Fibroblast of mammary gland (primary cell): ENCODE data around the gene SMYD3.

Experiments
- DNase-seq: peaks from one replicate; pipeline ENCODE4 v3.0.0-alpha.2; 2010; ENCODE audit warnings: low read depth
- H3K4me3 ChIP-seq: 2 replicates; pipeline ENCODE4 v1.5.1; 2011; ENCODE audit warnings: low read depth, mild to moderate bottlenecking, low read length, moderate library complexity; ENCODE audit not compliant: control insufficient read depth
- TF ChIP-seq, protein P1 (sequence below): conservative IDR thresholded peaks from 2 replicates; pipeline ENCODE4 v1.5.1; 2011; ENCODE audit warnings: low read depth, low read length, inconsistent platforms; ENCODE audit not compliant: control insufficient read depth, insufficient read depth

Gene SMYD3

DNA sequence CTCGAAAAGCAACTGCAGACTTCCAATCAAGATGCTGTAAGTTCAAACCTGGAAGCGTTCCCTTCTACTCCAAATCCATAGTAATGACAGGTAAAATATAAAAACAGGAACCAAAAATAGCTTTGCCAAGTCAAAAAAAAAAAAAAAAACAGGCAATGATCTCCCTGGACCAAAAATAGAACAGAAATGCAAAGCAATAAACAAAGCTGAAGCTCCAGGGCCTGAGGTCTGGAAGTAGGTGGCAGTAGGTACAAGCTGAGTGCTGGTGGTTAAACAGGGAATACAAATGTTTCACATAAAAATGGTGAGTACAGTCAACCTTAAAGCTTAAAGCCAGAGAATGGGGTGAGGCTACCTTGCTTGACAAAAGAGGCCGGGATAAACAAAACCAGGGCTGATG is 610.8 kb downstream of the SMYD3 start:
- no peak for DNase-seq

DNA sequence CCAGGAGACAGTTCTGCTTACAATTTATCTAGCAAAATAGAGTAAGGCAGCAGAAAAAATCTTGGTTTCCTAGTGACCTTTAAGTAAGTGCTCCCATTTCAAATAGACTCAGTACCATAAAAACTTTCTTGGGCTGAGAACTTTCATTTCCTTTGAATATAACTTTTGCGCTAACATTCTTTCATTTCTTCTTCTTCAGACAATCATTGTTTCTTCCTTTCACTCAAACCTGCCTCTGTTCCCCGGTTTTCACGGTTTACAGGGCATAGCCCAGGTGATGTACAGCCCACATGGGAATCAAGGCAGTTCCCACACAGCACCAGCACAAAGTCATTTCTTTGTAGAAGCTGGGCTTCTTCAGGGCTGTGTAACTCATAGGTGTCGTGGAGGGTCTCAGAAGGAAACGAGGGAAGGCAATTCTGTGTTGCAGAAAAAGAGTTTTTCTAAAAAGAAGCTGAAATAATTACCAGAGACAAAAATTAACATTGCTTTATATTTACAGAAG is 611.6 kb downstream of the SMYD3 start:
- H3K4me3 ChIP-seq, result no peak overlapping the region
- TF ChIP-seq, protein P1, sequence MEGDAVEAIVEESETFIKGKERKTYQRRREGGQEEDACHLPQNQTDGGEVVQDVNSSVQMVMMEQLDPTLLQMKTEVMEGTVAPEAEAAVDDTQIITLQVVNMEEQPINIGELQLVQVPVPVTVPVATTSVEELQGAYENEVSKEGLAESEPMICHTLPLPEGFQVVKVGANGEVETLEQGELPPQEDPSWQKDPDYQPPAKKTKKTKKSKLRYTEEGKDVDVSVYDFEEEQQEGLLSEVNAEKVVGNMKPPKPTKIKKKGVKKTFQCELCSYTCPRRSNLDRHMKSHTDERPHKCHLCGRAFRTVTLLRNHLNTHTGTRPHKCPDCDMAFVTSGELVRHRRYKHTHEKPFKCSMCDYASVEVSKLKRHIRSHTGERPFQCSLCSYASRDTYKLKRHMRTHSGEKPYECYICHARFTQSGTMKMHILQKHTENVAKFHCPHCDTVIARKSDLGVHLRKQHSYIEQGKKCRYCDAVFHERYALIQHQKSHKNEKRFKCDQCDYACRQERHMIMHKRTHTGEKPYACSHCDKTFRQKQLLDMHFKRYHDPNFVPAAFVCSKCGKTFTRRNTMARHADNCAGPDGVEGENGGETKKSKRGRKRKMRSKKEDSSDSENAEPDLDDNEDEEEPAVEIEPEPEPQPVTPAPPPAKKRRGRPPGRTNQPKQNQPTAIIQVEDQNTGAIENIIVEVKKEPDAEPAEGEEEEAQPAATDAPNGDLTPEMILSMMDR, result no peak
- no peak for DNase-seq

More for the DNA sequence above, 610.8 kb downstream of the SMYD3 start:
- H3K4me3 ChIP-seq, result no peak overlapping the region
- TF ChIP-seq, protein P1, result no peak

DNA sequence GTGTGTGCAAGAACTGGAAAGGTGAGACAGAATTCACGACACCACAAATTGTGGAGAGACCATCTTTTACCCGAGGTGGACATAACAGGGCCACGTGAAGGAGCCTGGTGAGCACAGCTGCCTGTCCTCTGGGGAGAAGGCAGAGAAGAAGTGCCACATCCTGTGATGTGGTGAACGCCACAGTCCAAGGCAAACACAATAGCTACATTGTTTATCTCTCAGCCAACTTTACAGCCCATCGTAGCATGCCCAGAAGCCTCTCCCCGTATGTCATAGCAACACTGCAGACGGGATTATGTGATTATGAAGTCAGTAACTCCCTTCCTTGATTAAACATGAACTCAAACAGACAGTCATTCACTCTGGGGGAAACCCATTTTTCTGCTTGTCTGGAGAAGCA is 612.2 kb downstream of the SMYD3 start:
- TF ChIP-seq, protein P1, result no peak
- no peak for DNase-seq
- H3K4me3 ChIP-seq, result no peak overlapping the region

DNA sequence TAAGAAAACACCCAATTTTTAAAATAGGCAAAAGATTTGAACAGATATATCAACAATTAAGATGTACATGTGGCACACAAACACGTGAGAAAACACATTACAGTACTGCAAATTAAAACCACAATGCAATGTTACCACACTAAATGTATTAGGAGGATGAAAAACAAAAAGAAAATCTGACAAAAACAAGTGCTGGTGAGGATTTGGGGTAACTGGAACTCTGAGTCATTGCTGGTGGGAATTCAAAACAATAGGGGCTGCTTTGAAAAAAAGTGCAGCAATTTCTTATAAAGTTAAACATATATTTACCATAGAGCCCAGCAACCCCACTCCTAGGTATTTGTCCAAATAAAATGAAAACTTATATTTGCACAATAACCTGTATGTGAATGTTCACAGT is 614.1 kb downstream of the SMYD3 start:
- no peak for DNase-seq
- TF ChIP-seq, protein P1, result no peak
- no peak overlapping the region for H3K4me3 ChIP-seq

DNA sequence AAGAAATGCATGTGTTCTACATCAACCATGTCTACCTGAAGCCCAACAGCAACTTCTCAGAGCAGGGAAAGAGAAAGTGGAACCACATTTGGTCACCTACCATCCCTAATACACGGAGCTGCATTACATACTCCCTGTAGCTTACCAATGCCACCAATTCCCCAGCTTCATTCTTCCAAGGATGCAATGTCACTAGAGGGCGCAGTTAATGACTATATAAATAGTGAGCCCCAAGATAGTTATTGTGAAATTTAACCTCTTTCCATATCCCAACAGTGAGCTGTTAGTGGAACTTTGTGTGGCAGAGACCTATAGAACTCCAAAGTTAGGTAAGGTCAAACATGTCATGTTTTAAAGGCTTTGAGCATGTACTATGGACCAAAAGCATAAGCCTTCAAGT is 618.3 kb downstream of the SMYD3 start:
- peak; percentile 60 for DNase-seq
- no peak overlapping the region for H3K4me3 ChIP-seq
- TF ChIP-seq, protein P1, result peak; percentile 48

DNA sequence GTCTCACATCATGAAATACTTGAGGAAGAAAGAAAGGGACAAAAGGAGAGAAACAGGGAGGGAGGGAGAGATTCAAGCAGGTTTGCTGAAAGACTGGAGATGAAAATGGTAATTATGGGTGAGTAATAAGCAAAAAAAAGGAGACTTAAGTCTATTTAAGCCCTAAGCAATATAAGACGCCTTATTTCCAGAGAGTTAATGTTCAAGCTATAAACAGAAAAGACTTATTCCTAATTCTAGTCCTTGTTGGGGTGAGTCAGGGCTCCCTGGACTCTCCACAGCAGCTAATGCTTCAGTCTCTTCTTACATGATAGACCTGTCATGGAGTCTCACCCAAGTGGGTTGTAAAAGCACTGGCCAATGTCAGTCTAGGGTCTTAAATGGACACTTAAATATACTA is 619.2 kb downstream of the SMYD3 start:
- no peak overlapping the region for H3K4me3 ChIP-seq
- no peak for DNase-seq
- TF ChIP-seq, protein P1, result no peak
